K562 treated with DMSO at 1 percent for 4 hours (cell line): ENCODE data around the gene LYRM7. TPM values are rescaled to one million over a fixed set of nuclear protein-coding genes. Genes with fewer than 3 reads are reported as not detected.

Experiments used
- total RNA-seq: library from RNA; unstranded; fragments of 300-600 nt; gene quantifications from 2 replicates; pipeline ENCODE4 v1.2.3, GENCODE V29; 2022; ENCODE audit not compliant: insufficient read depth

LYRM7 gene
- total RNA-seq = 7.7 and 13.1 TPM in 2 replicates

GRCh38 chr5:131170540-131171275, at the start of gene LYRM7:
LYRM7 (plus strand) TSS chr5:131170944; CDS start chr5:131171021, 77 bp downstream.

GRCh38 chr5:131165119-131165727, 5.5 kb upstream of the LYRM7 start, which contains the start of gene HINT1:
HINT1 (minus strand) TSS chr5:131165256; CDS start chr5:131165205, 51 bp downstream.

Other genes with a start within 250 kb of the LYRM7 start
- gene HINT1, start 5.7 kb upstream of the LYRM7 start, total RNA-seq = 332 and 343 TPM in 2 replicates
- gene CDC42SE2, start 93.1 kb downstream of the LYRM7 start, total RNA-seq = 17.0 and 20.4 TPM in 2 replicates